HepG2 (cell line): ENCODE data around the gene POLG2. TPM values are rescaled to one million over a fixed set of nuclear protein-coding genes. Genes with fewer than 3 reads are reported as not detected.
A peak's percentile ranks its signal among the peaks of the same experiment; 100 is the strongest.

Source experiments
- ATAC-seq: fragments of 200-7000 bp; cut with Tn5 transposase; 3 replicates; pipeline ENCODE4 v1.9.1; 2020; ENCODE audit warnings: mild to moderate bottlenecking, moderate library complexity
- BruUV-seq: library from RNA; stranded (reverse); fragments of 400-500 nt; replicated peaks from 2 replicates; lab custom pipeline; 2021; lab: Mats Ljungman, UMichigan
- CTCF ChIA-PET: fragments of 300-600 bp; formaldehyde crosslinking; extraction: SDS; loops from one replicate; lab custom pipeline; 2021; ENCODE audit warnings: low total read pairs, inconsistent platforms, low intra/inter-chr PET ratio; lab: Yijun Ruan, JAX
- POLR2A ChIA-PET: fragments of 350-600 bp; sonication (Branson Sonifier 250); formaldehyde crosslinking; loops from one replicate; lab custom pipeline; 2020; ENCODE audit warnings: antibody characterized with exemption, inconsistent platforms; lab: Yijun Ruan, JAX
- DNase-seq: peaks from one replicate; pipeline ENCODE4 v3.0.0-alpha.2; 2015; ENCODE audit warnings: low spot score
- FAIRE-seq: peaks from 3 replicates; lab custom pipeline; 2011; peaks lifted over from hg19 to GRCh38; lab: Jason Lieb, UNC
- H2AFZ ChIP-seq: one replicate; pipeline ENCODE4 v1.6.1; 2011; ENCODE audit warnings: low read length, inconsistent platforms
- H3K27ac ChIP-seq: fragments of 300-600 bp; 3 replicates; pipeline ENCODE4 v1.8.0; 2011; ENCODE audit warnings: mixed run types, mild to moderate bottlenecking, mixed read lengths, low read length, inconsistent platforms; ENCODE audit not compliant: insufficient read depth; ENCODE audit errors: extremely low read length
- H3K27me3 ChIP-seq, 2 experiments: fragments of 200-600 bp in 1 of 2; 2 replicates in 1 of 2; 3 replicates in 1 of 2; pipeline versions ENCODE4 v1.6.0 to v1.8.0; 2011; ENCODE audit warnings: low read length in 2 of 2, mild to moderate bottlenecking in 2 of 2, moderate library complexity in 2 of 2, inconsistent platforms in 1 of 2; ENCODE audit not compliant: insufficient read depth in 2 of 2, control insufficient read depth in 1 of 2
- H3K36me3 ChIP-seq, 2 experiments: fragments of 200-600 bp in 1 of 2; replicated peaks in 1 of 2; 2 replicates in 1 of 2; 3 replicates in 1 of 2; pipeline versions ENCODE4 v1.5.1 to v1.8.0; 2011; ENCODE audit warnings: low read length in 2 of 2, inconsistent platforms in 1 of 2; ENCODE audit not compliant: insufficient read depth in 2 of 2, control insufficient read depth in 1 of 2
- H3K4me1 ChIP-seq: 2 replicates; pipeline ENCODE4 v1.5.1; 2012; ENCODE audit warnings: low read length, inconsistent platforms; ENCODE audit not compliant: insufficient read depth
- H3K4me2 ChIP-seq: 2 replicates; pipeline ENCODE4 v1.6.0; 2011; ENCODE audit warnings: low read depth, low read length, inconsistent platforms
- H3K4me3 ChIP-seq, 3 experiments: fragments of 200-600 bp in 1 of 3; sonication (generic), shearing (Covaris generic) in 1 of 3; replicated peaks in 1 of 3; 2 replicates each; pipeline ENCODE4 v1.5.1; 2011 to 2016; ENCODE audit warnings: low read length in 3 of 3, inconsistent platforms in 2 of 3, low read depth in 2 of 3, mild to moderate bottlenecking in 2 of 3, control low read depth in 1 of 3, mixed read lengths in 1 of 3; ENCODE audit not compliant: insufficient read depth in 1 of 3
- H3K79me2 ChIP-seq: one replicate; pipeline ENCODE4 v1.6.1; 2011; ENCODE audit warnings: low read length, inconsistent platforms; ENCODE audit not compliant: insufficient read depth
- H3K9ac ChIP-seq: 2 replicates; pipeline ENCODE4 v1.6.0; 2011; ENCODE audit warnings: mild to moderate bottlenecking, low read depth, low read length, inconsistent platforms; ENCODE audit not compliant: insufficient read depth
- H3K9me3 ChIP-seq: 2 replicates; pipeline ENCODE4 v1.5.1; 2012; ENCODE audit warnings: mild to moderate bottlenecking, low read length
- H4K20me1 ChIP-seq: 2 replicates; pipeline ENCODE4 v1.6.0; 2011; ENCODE audit warnings: inconsistent platforms, mild to moderate bottlenecking, low read length, moderate library complexity; ENCODE audit not compliant: insufficient read depth
- KDM5B ChIP-seq: sonication (generic); formaldehyde crosslinking; IDR thresholded peaks from 2 replicates; pipeline ENCODE4 v1.4.0; 2020; ENCODE audit warnings: missing genetic modification reagents, mild to moderate bottlenecking, borderline replicate concordance
- POLR2A ChIP-seq, 2 experiments: IDR thresholded peaks; 2 replicates each; pipeline ENCODE4 v1.6.1; 2011; ENCODE audit warnings: low read depth in 2 of 2, low read length in 2 of 2, mild to moderate bottlenecking in 1 of 2, moderate library complexity in 1 of 2; ENCODE audit not compliant: insufficient read depth in 1 of 2
- POLR2G ChIP-seq: fragments of 200-400 bp; formaldehyde crosslinking; IDR thresholded peaks from 2 replicates; pipeline ENCODE4 v1.6.1; 2018; ENCODE audit warnings: mild to moderate bottlenecking, low read depth, low read length, moderate library complexity
- RBFOX2 ChIP-seq: fragments of 200-400 bp; formaldehyde crosslinking; IDR thresholded peaks from 2 replicates; pipeline ENCODE4 v1.6.1; 2017; ENCODE audit warnings: low read depth, mild to moderate bottlenecking, low read length
- RBM22 ChIP-seq: fragments of 200-400 bp; formaldehyde crosslinking; optimal IDR thresholded peaks from 2 replicates; pipeline ENCODE3; 2017; ENCODE audit warnings: mild to moderate bottlenecking, low read length, moderate library complexity
- SRY ChIP-seq: sonication (generic); formaldehyde crosslinking; IDR thresholded peaks from 2 replicates; pipeline ENCODE4 v1.8.0; 2022; ENCODE audit warnings: mild to moderate bottlenecking, missing genetic modification reagents
- TIGD3 ChIP-seq: sonication (generic); formaldehyde crosslinking; IDR thresholded peaks from 2 replicates; pipeline ENCODE4 v1.5.1; 2020; ENCODE audit warnings: mild to moderate bottlenecking, missing genetic modification reagents, borderline replicate concordance
- ZKSCAN1 ChIP-seq: fragments of 150-350 bp; IDR thresholded peaks from 2 replicates; pipeline ENCODE4 v1.6.1; 2014; ENCODE audit warnings: low read length
- ZNF292 ChIP-seq: sonication (generic); formaldehyde crosslinking; IDR thresholded peaks from 2 replicates; pipeline ENCODE4 v1.8.1; 2022; ENCODE audit warnings: mild to moderate bottlenecking, low read depth, missing genetic modification reagents, borderline replicate concordance
- ZNF451 ChIP-seq: sonication (generic); formaldehyde crosslinking; IDR thresholded peaks from 2 replicates; pipeline ENCODE4 v1.5.0; 2020; ENCODE audit warnings: mild to moderate bottlenecking, missing genetic modification reagents
- WGBS: methylation state at CpG from one replicate; pipeline ENCODE4 v1.1.6; 2017; ENCODE audit warnings: low lambda C conversion rate; 5-methylcytosine and 5-hydroxymethylcytosine counted together
- in situ Hi-C: cut with HindIII; loops from 2 replicates; pipeline ENCODE4 v1.10.0; 2017; ENCODE audit warnings: low pct_unique_long_range_greater_than_20kb; ENCODE audit not compliant: extremely low pct_ligation_motif_present
- intact Hi-C: fragments of 100-400 bp; cut with micrococcal nuclease; formaldehyde crosslinking; loops from one replicate; pipeline ENCODE4 v1.10.0; 2022; ENCODE audit not compliant: unreplicated experiment
- polyA plus RNA-seq, 8 experiments: library from polyadenylated mRNA; depleted of rRNA in 3 of 8; stranded (reverse) in 7 of 8; unstranded in 1 of 8; fragments of >200 nt; fragmentation: Illumina TruSeq in 4 of 8; extraction: Trizol in 4 of 8; gene quantifications; 2 replicates each; pipeline versions ENCODE4 v1.2.1 to v1.2.3, GENCODE V29; 2011 to 2016; ENCODE audit warnings: low read depth in 4 of 8, missing spikeins in 1 of 8, mixed read lengths in 1 of 8; ENCODE audit not compliant: insufficient read depth in 1 of 8
- total RNA-seq, 5 experiments: library from RNA; depleted of rRNA; stranded (reverse); fragments of >200 nt; fragmentation: Illumina TruSeq; extraction: Trizol; gene quantifications; 2 replicates each; pipeline ENCODE4 v1.2.3, GENCODE V29; 2016; ENCODE audit warnings: low read depth in 1 of 5

Gene POLG2
- total and polyA plus RNA-seq, 2 of the 13 experiments (the other 11 are each of a cell fraction or from before 2014, with no cell fraction given): 21.1 to 25.5 TPM

GRCh38 chr17:64502021-64502420 is 5.2 kb upstream of the POLG2 start:
- in situ Hi-C loops: loop anchor here (10.0 kb wide), 1 partner anchor 657 kb away; the partner anchor contains the start of gene SMARCD2
- no peak overlapping the region for H3K4me3 ChIP-seq
- POLR2A ChIA-PET: no interaction called here
- no TSS peak for BruUV-seq
- H3K4me2 ChIP-seq: no peak overlapping the region
- no peak for FAIRE-seq
- no peaks in the 10 kb centered on the region for H3K9me3 ChIP-seq
- H3K4me1 ChIP-seq: peaks cover 74% of the 10 kb centered on the region
- H2AFZ ChIP-seq: no peak overlapping the region
- no peak for DNase-seq
- peaks cover 55% of the 10 kb centered on the region for H4K20me1 ChIP-seq
- CTCF ChIA-PET: no interaction called here
- no peak for ATAC-seq
- H3K27me3 ChIP-seq: no peaks in the 10 kb centered on the region; a peak in 1 of 5 replicates
- WGBS: 98% methylated on average over 3 of the region's 3 CpGs
- H3K79me2 ChIP-seq: peaks cover 35% of the 10 kb centered on the region
- intact Hi-C loops: no loop called here
- no peak for TF ChIP-seq KDM5B (CRISPR knock-in tag)
- peak; percentile 63 for TF ChIP-seq RBFOX2
- peak in 1 of 2 experiments; percentile 51; a peak in 1 of 4 replicates for TF ChIP-seq POLR2A (IDR thresholded peaks at IDR 0.05; ENCODE audit: insufficient read depth in 1 of 2, low read depth in 2 of 2, low read length in 2 of 2)
- no peak for TF ChIP-seq ZNF292 (CRISPR knock-in tag)
- no peak for TF ChIP-seq ZNF451 (CRISPR knock-in tag)
- no peak for TF ChIP-seq SRY (CRISPR knock-in tag)
- 0 out of 2 replicates have a peak, but pooled peaks have one; percentile 27 for TF ChIP-seq POLR2G
- H3K9ac ChIP-seq: no peak overlapping the region
- H3K27ac ChIP-seq: no peak overlapping the region
- H3K36me3 ChIP-seq: peaks cover 26 to 56% of the 10 kb centered on the region in 2 experiments

GRCh38 chr17:64500862-64501765 is 4.3 kb upstream of the POLG2 start:
- no peak for FAIRE-seq
- Histone ChIP-seq H4K20me1 (peaks cover 55% of the 10 kb centered on the region), H3K4me2 (no peak overlapping the region), H3K27me3 (no peaks in the 10 kb centered on the region; a peak in 1 of 5 replicates), H3K27ac (no peak overlapping the region), H3K4me1 (peaks cover 74% of the 10 kb centered on the region), H3K79me2 (peaks cover 40% of the 10 kb centered on the region), H3K9me3 (no peaks in the 10 kb centered on the region), H3K4me3 (no peak overlapping the region), H3K9ac (no peak overlapping the region), H2AFZ (no peak overlapping the region), H3K36me3 (peaks cover 26 to 56% of the 10 kb centered on the region in 2 experiments)
- CTCF ChIA-PET: no interaction called here
- intact Hi-C loops: no loop called here
- DNase-seq: no peak
- 98% methylated on average over 11 of the region's 11 CpGs for WGBS
- TF ChIP-seq ZKSCAN1 (peak; percentile 80), TIGD3 (CRISPR knock-in tag) (no peak), RBM22 (peak; percentile 55), POLR2A (IDR thresholded peaks at IDR 0.05; ENCODE audit: insufficient read depth in 1 of 2, low read depth in 2 of 2, low read length in 2 of 2) (peak; percentile 9 to 45; a peak in 1 of 4 replicates)
- no TSS peak for BruUV-seq
- POLR2A ChIA-PET: no interaction called here
- no peak for ATAC-seq
- in situ Hi-C loops: loop anchor here (10.0 kb wide), 1 partner anchor 656 kb away; the partner anchor contains the start of gene SMARCD2
